ENCODE data around the gene NUDT8. TPM values are rescaled to one million over a fixed set of nuclear protein-coding genes. Genes with fewer than 3 reads are reported as not detected.
A peak's percentile ranks its signal among the peaks of the same experiment; 100 is the strongest.

The NUDT8 gene
- total and polyA plus RNA-seq, 9 of the 15 experiments (the other 6 are each of a cell fraction or from before 2014, with no cell fraction given), result 0.23 to 27.8 (median 5.0) TPM

- Histone ChIP-seq H3K9me1 (ENCODE audit: control insufficient read depth, insufficient read depth, low read length) (no peaks in the 10 kb centered on the region), H3K27me3 (ENCODE audit: control insufficient read depth in 2 of 2, insufficient read depth in 2 of 2, low read length in 2 of 2) (peaks cover 28 to 40% of the 10 kb centered on the region in 2 experiments; a peak in 4 of 5 replicates), H3K36me3 (ENCODE audit: control insufficient read depth, insufficient read depth, low read length) (no peaks in the 10 kb centered on the region), H3K4me1 (replicated peaks in 1 of 2; ENCODE audit: control insufficient read depth in 2 of 2, insufficient read depth in 2 of 2, low read length in 2 of 2) (peaks cover 0 to 12% of the 10 kb centered on the region in 2 experiments; a peak in 1 of 5 replicates), H4K20me1 (replicated peaks; ENCODE audit: control insufficient read depth, insufficient read depth, low read length) (peaks cover 4% of the 10 kb centered on the region; the same call in 1 of the 2 replicates), H3K4me3 (no peak overlapping the region), H3K9me3 (replicated peaks; ENCODE audit: control insufficient read depth, insufficient read depth, low read depth, low read length) (0 out of 2 replicates have a peak, but pooled peaks cover 1% of the 10 kb centered on the region), H3K4me2 (ENCODE audit: insufficient read depth, low read length) (no peak overlapping the region), H2AFZ (ENCODE audit: low read depth, low read length) (no peak overlapping the region), H3K9ac (ENCODE audit: insufficient read depth in 1 of 2, low read depth in 2 of 2, low read length in 2 of 2) (peak overlapping the region in 1 of 2 experiments; percentile 17; a peak in 1 of 4 replicates), H3K27ac (ENCODE audit: extremely low read depth, low read depth, low read length) (no peak overlapping the region), H3K79me2 (ENCODE audit: control insufficient read depth, insufficient read depth, low read length) (no peaks in the 10 kb centered on the region)
- CTCF ChIA-PET (ENCODE audit: low intra/inter-chr PET ratio), result no interaction called here
- intact Hi-C loops (cut with micrococcal nuclease) (no loop called here), in situ Hi-C loops (cut with MboI) (no loop called here)
- BruUV-seq (replicated peaks), result no TSS peak
- no peak for ATAC-seq
- WGBS (ENCODE audit: insufficient coverage, low coverage, missing lambda C conversion rate), result 0% methylated on average over 8 of the region's 8 CpGs
- POLR2A ChIA-PET, result interaction anchor here (1.0 kb wide), 1 partner anchor 22 kb away, joined by 3 read pairs; no protein-coding TSS in a partner anchor
- DNase-seq (ENCODE audit: extremely low read depth in 1 of 4, low spot score in 3 of 4), result no peak
- FAIRE-seq, result no peak
- TF ChIP-seq GATAD2A (IDR thresholded peaks at IDR 0.05), result no peak
- TF ChIP-seq IFI16 (CRISPR knock-in tag; IDR thresholded peaks at IDR 0.05), result no peak
- TF ChIP-seq ZNF133 (CRISPR knock-in tag; IDR thresholded peaks at IDR 0.05), result no peak
- no peak for TF ChIP-seq EHMT2 (IDR thresholded peaks at IDR 0.05)
- no peak for TF ChIP-seq YY1 (IDR thresholded peaks at IDR 0.05; ENCODE audit: borderline replicate concordance in 1 of 3, control insufficient read depth in 1 of 3, extremely low read depth in 1 of 3, insufficient read depth in 3 of 3, insufficient read length in 1 of 3, insufficient replicate concordance in 2 of 3, low read depth in 1 of 3, low read length in 2 of 3)
- no peak for TF ChIP-seq ESRRA (IDR thresholded peaks at IDR 0.05; ENCODE audit: borderline replicate concordance, low read depth)
- no peak for TF ChIP-seq REST (IDR thresholded peaks at IDR 0.05; ENCODE audit: borderline replicate concordance)
- TF ChIP-seq REST (CRISPR knock-in tag; IDR thresholded peaks at IDR 0.05; ENCODE audit: low read depth), result no peak
- TF ChIP-seq E2F5 (CRISPR knock-in tag; IDR thresholded peaks at IDR 0.05), result no peak
- no peak for TF ChIP-seq ELF1 (tag; IDR thresholded peaks at IDR 0.05)
- no peak for TF ChIP-seq NR2C2 (CRISPR knock-in tag; IDR thresholded peaks at IDR 0.05)
- no peak for TF ChIP-seq NR2C2 (tag; IDR thresholded peaks at IDR 0.05)
- no peak for TF ChIP-seq CXXC5 (CRISPR knock-in tag; IDR thresholded peaks at IDR 0.05)
- TF ChIP-seq DMBX1 (CRISPR knock-in tag; IDR thresholded peaks at IDR 0.05; ENCODE audit: borderline replicate concordance), result no peak
- no peak for TF ChIP-seq ZNF239 (CRISPR knock-in tag; IDR thresholded peaks at IDR 0.05)
Observed at GRCh38 chr11:67671211-67671520, 41.4 kb upstream of the NUDT8 start.

Data from K562 (cell line).